Liver (tissue), 3 donors: ENCODE measurements around the gene NAV2.

Experiments
- ATF3 ChIP-seq: IDR thresholded peaks from 2 replicates; pipeline ENCODE4 v1.6.1; 2016; ENCODE audit warnings: antibody characterized with exemption
- EGR1 ChIP-seq, 2 donors: IDR thresholded peaks; 2 replicates each; pipeline ENCODE4 v1.6.1; 2016 to 2018; ENCODE audit warnings: antibody characterized with exemption in 2 of 2, low read depth in 2 of 2
- GABPA ChIP-seq, 2 donors: IDR thresholded peaks in 1 of 2; conservative IDR thresholded peaks in 1 of 2; 2 replicates each; pipeline ENCODE4 v1.6.1; 2016; ENCODE audit warnings: antibody characterized with exemption in 2 of 2, mild to moderate bottlenecking in 1 of 2, moderate library complexity in 1 of 2
- RAD21 ChIP-seq, 2 donors: IDR thresholded peaks; 2 replicates each; pipeline ENCODE4 v1.6.1; 2016; ENCODE audit warnings: antibody characterized with exemption in 2 of 2, mild to moderate bottlenecking in 2 of 2
- SP1 ChIP-seq: IDR thresholded peaks from 2 replicates; pipeline ENCODE4 v1.6.1; 2018; ENCODE audit warnings: antibody characterized with exemption, mild to moderate bottlenecking
- TAF1 ChIP-seq: conservative IDR thresholded peaks from 2 replicates; pipeline ENCODE4 v1.6.1; 2016; ENCODE audit warnings: antibody characterized with exemption, mild to moderate bottlenecking
- YY1 ChIP-seq: IDR thresholded peaks from 2 replicates; pipeline ENCODE4 v1.6.1; 2016; ENCODE audit warnings: antibody characterized with exemption, mild to moderate bottlenecking
- TF ChIP-seq, protein P1 (sequence below): IDR thresholded peaks from 2 replicates; pipeline ENCODE4 v1.6.1; 2016; ENCODE audit warnings: antibody characterized with exemption, mild to moderate bottlenecking
- TF ChIP-seq, protein P2 (sequence below): fragments of 150-350 bp; IDR thresholded peaks from 2 replicates; pipeline ENCODE4 v1.5.1; 2017; ENCODE audit warnings: improper control_type of control experiment, low read depth, low read length; ENCODE audit not compliant: missing input control
- donor health status: healthy.
- donor health status: healthy.

DNA sequence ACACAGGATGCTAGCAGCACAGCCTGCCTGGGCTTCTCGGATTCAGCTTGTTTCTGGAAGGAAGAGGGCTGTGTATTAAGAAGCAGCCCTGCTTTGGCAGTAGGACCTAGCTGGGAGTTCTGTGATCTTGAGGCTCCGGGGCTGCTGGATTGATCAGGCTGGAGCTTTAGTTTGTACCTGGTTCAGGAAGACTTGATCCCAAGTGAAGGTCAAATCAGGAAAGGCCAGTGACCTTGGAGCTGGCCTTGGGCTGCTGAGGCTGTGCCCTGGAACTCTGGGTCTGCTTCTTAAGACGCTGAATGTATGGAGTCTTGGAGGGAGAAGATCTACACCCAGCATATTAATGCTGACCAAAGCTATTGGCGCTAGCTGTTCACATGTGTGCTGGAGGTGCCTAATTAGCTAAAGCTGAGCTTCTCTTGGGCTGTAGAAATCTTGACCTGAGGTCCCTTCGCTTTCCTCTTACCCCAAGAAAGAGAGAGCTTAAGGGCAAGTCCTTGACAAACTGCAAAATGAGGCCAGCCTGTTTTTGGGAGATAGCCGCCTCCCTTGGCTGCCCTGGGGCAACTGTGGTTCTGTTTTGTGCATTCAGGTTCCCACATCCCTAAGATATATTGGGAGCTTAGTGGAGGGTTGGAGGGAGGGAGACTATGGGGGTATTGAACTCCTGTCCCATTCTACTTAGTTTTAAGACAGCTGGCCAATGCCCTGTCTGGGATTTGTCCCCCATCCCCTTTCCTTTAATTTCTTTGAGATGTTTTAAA, 311.7 kb downstream of the NAV2 start:
- no peak for TF ChIP-seq YY1
- TF ChIP-seq, protein P1, sequence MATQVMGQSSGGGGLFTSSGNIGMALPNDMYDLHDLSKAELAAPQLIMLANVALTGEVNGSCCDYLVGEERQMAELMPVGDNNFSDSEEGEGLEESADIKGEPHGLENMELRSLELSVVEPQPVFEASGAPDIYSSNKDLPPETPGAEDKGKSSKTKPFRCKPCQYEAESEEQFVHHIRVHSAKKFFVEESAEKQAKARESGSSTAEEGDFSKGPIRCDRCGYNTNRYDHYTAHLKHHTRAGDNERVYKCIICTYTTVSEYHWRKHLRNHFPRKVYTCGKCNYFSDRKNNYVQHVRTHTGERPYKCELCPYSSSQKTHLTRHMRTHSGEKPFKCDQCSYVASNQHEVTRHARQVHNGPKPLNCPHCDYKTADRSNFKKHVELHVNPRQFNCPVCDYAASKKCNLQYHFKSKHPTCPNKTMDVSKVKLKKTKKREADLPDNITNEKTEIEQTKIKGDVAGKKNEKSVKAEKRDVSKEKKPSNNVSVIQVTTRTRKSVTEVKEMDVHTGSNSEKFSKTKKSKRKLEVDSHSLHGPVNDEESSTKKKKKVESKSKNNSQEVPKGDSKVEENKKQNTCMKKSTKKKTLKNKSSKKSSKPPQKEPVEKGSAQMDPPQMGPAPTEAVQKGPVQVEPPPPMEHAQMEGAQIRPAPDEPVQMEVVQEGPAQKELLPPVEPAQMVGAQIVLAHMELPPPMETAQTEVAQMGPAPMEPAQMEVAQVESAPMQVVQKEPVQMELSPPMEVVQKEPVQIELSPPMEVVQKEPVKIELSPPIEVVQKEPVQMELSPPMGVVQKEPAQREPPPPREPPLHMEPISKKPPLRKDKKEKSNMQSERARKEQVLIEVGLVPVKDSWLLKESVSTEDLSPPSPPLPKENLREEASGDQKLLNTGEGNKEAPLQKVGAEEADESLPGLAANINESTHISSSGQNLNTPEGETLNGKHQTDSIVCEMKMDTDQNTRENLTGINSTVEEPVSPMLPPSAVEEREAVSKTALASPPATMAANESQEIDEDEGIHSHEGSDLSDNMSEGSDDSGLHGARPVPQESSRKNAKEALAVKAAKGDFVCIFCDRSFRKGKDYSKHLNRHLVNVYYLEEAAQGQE = no peak
- TF ChIP-seq, protein P2, sequence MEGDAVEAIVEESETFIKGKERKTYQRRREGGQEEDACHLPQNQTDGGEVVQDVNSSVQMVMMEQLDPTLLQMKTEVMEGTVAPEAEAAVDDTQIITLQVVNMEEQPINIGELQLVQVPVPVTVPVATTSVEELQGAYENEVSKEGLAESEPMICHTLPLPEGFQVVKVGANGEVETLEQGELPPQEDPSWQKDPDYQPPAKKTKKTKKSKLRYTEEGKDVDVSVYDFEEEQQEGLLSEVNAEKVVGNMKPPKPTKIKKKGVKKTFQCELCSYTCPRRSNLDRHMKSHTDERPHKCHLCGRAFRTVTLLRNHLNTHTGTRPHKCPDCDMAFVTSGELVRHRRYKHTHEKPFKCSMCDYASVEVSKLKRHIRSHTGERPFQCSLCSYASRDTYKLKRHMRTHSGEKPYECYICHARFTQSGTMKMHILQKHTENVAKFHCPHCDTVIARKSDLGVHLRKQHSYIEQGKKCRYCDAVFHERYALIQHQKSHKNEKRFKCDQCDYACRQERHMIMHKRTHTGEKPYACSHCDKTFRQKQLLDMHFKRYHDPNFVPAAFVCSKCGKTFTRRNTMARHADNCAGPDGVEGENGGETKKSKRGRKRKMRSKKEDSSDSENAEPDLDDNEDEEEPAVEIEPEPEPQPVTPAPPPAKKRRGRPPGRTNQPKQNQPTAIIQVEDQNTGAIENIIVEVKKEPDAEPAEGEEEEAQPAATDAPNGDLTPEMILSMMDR = no peak
- no peak for TF ChIP-seq RAD21 (IDR thresholded peaks at IDR 0.05)
- TF ChIP-seq GABPA (IDR thresholded peaks at IDR 0.05 in 1 of 2, conservative IDR thresholded peaks at IDR 0.05 in 1 of 2) = no peak
- TF ChIP-seq SP1 = no peak
- TF ChIP-seq EGR1 (IDR thresholded peaks at IDR 0.05; ENCODE audit: low read depth in 2 of 2) = no peak
- TF ChIP-seq ATF3 = no peak
- no peak for TF ChIP-seq TAF1
